SKM-1 (cell line): ENCODE data around the gene PITPNB.

Experiments used
- DNase-seq: peaks from one replicate; lab custom pipeline; 2025; ENCODE audit not compliant: unreplicated experiment; lab: John Stamatoyannopoulos, UW

PITPNB gene

GRCh38 chr22:27834364-27835185 is 84.5 kb downstream of the PITPNB start:
- DNase-seq, result no peak

GRCh38 chr22:27833803-27834202 is 85.3 kb downstream of the PITPNB start:
- no peak for DNase-seq

GRCh38 chr22:27832606-27833005 is 86.5 kb downstream of the PITPNB start:
- no peak for DNase-seq

- no peak for DNase-seq
These were observed 89.4 kb downstream of the PITPNB start for GRCh38 chr22:27829620-27830019.

GRCh38 chr22:27827604-27828587 is 91.2 kb downstream of the PITPNB start:
- DNase-seq, result no peak

GRCh38 chr22:27825174-27825573 is 93.9 kb downstream of the PITPNB start:
- DNase-seq, result no peak

- no peak for DNase-seq
These were observed 95.8 kb downstream of the PITPNB start for GRCh38 chr22:27823221-27823620.

- no peak for DNase-seq
These were observed 97.9 kb downstream of the PITPNB start for GRCh38 chr22:27820896-27821866.

- no peak for DNase-seq
These were observed 102.5 kb downstream of the PITPNB start for GRCh38 chr22:27816552-27816951.

GRCh38 chr22:27815826-27816530 is 103.1 kb downstream of the PITPNB start:
- DNase-seq, result no peak

- DNase-seq, result no peak
These were observed 104.1 kb downstream of the PITPNB start for GRCh38 chr22:27814993-27815392.

GRCh38 chr22:27811778-27812177 is 107.3 kb downstream of the PITPNB start:
- no peak for DNase-seq

GRCh38 chr22:27810609-27811151 is 108.4 kb downstream of the PITPNB start:
- DNase-seq, result no peak

GRCh38 chr22:27809700-27810608 is 109.1 kb downstream of the PITPNB start:
- no peak for DNase-seq

GRCh38 chr22:27809226-27809603 is 109.8 kb downstream of the PITPNB start:
- no peak for DNase-seq

GRCh38 chr22:27808451-27809225 is 110.4 kb downstream of the PITPNB start:
- no peak for DNase-seq

GRCh38 chr22:27805841-27806240 is 113.2 kb downstream of the PITPNB start:
- DNase-seq, result no peak
